ENCODE data around the gene ART1.
"Not testable (repeated sequence)": the region's sequence is repeated elsewhere in the genome, so short reads cannot be mapped to it uniquely, and the experiment has no call there.

Gene ART1

GRCh38 chr11:3632070-3632660, 12.8 kb upstream of the ART1 start:
- DNase-seq (ENCODE audit: low read depth), result no peak

- DNase-seq (ENCODE audit: low read depth), result no peak
These were observed 9.1 kb upstream of the ART1 start for GRCh38 chr11:3635641-3636375.

GRCh38 chr11:3637201-3637600, 7.7 kb upstream of the ART1 start:
- no peak for DNase-seq (ENCODE audit: low read depth)

GRCh38 chr11:3638513-3638912, 6.4 kb upstream of the ART1 start:
- no peak for DNase-seq (ENCODE audit: low read depth)

- DNase-seq (ENCODE audit: low read depth), result no peak
These were observed 5.1 kb upstream of the ART1 start for GRCh38 chr11:3639841-3640240.

- DNase-seq (ENCODE audit: low read depth), result no peak
These were observed 3.7 kb upstream of the ART1 start for GRCh38 chr11:3641191-3641590.

GRCh38 chr11:3641701-3642070, 3.2 kb upstream of the ART1 start, which contains the start of gene ART5:
ART5 (minus strand) TSS chr11:3641992; CDS start chr11:3641862, 130 bp downstream.
- no peak for DNase-seq (ENCODE audit: low read depth)

- DNase-seq (ENCODE audit: low read depth), result no peak
These were observed 2.6 kb upstream of the ART1 start for GRCh38 chr11:3642071-3642951.

GRCh38 chr11:3643102-3643546, 1.8 kb upstream of the ART1 start:
- DNase-seq (ENCODE audit: low read depth), result not testable (repeated sequence)

- no peak for DNase-seq (ENCODE audit: low read depth)
These were observed 624 bp downstream of the ART1 start for GRCh38 chr11:3645552-3645951.

- DNase-seq (ENCODE audit: low read depth), result not testable (repeated sequence)
These were observed 3.9 kb downstream of the ART1 start for GRCh38 chr11:3648843-3649242.

GRCh38 chr11:3649374-3649773, 4.4 kb downstream of the ART1 start:
- DNase-seq (ENCODE audit: low read depth), result not testable (repeated sequence)

GRCh38 chr11:3652514-3652913, 7.6 kb downstream of the ART1 start:
- not testable (repeated sequence) for DNase-seq (ENCODE audit: low read depth)

GRCh38 chr11:3655547-3655946, 10.6 kb downstream of the ART1 start:
- DNase-seq (ENCODE audit: low read depth), result no peak

- not testable (repeated sequence) for DNase-seq (ENCODE audit: low read depth)
These were observed 12.4 kb downstream of the ART1 start for GRCh38 chr11:3657331-3657730.

GRCh38 chr11:3658252-3658651, 13.3 kb downstream of the ART1 start:
- DNase-seq (ENCODE audit: low read depth), result no peak

- DNase-seq (ENCODE audit: low read depth), result no peak
These were observed 14.9 kb downstream of the ART1 start for GRCh38 chr11:3659595-3660515.

GRCh38 chr11:3660960-3661359, 16.0 kb downstream of the ART1 start:
- no peak for DNase-seq (ENCODE audit: low read depth)

GRCh38 chr11:3662856-3663255, 17.9 kb downstream of the ART1 start:
- DNase-seq (ENCODE audit: low read depth), result no peak

GRCh38 chr11:3664032-3664630, 19.2 kb downstream of the ART1 start:
- DNase-seq (ENCODE audit: low read depth), result no peak

- no peak for DNase-seq (ENCODE audit: low read depth)
These were observed 20.6 kb downstream of the ART1 start for GRCh38 chr11:3665336-3666022.

All from HS-5 (cell line).